ENCODE results near the gene DNAH10.
"Not testable (repeated sequence)": the region's sequence is repeated elsewhere in the genome, so short reads cannot be mapped to it uniquely, and the experiment has no call there.

The DNAH10 gene

GRCh38 chr12:123747309-123747708, 14.8 kb upstream of the DNAH10 start:
- no peak for DNase-seq

- DNase-seq: no peak
These were observed 13.9 kb upstream of the DNAH10 start for GRCh38 chr12:123748161-123748560.

GRCh38 chr12:123748661-123749060, 13.4 kb upstream of the DNAH10 start:
- no peak for DNase-seq

GRCh38 chr12:123749355-123749754, 12.7 kb upstream of the DNAH10 start:
- DNase-seq: no peak

- DNase-seq: no peak
These were observed 11.9 kb upstream of the DNAH10 start for GRCh38 chr12:123750159-123750656.

- no peak for DNase-seq
These were observed 10.1 kb upstream of the DNAH10 start for GRCh38 chr12:123752046-123752445.

GRCh38 chr12:123754041-123754772, 7.9 kb upstream of the DNAH10 start:
- DNase-seq: no peak

GRCh38 chr12:123757561-123757960, 4.5 kb upstream of the DNAH10 start:
- no peak for DNase-seq

- no peak for DNase-seq
These were observed 1.7 kb upstream of the DNAH10 start for GRCh38 chr12:123760267-123760938.

GRCh38 chr12:123762715-123763052, 583 bp downstream of the DNAH10 start:
- DNase-seq: no peak

- DNase-seq: no peak
These were observed 992 bp downstream of the DNAH10 start for GRCh38 chr12:123763093-123763492.

GRCh38 chr12:123764109-123764508, 2.0 kb downstream of the DNAH10 start:
- no peak for DNase-seq

- no peak for DNase-seq
These were observed 3.5 kb downstream of the DNAH10 start for GRCh38 chr12:123765504-123766035.

- DNase-seq: no peak
These were observed 5.5 kb downstream of the DNAH10 start for GRCh38 chr12:123767613-123768012.

- no peak for DNase-seq
These were observed 9.2 kb downstream of the DNAH10 start for GRCh38 chr12:123771261-123771660.

- no peak for DNase-seq
These were observed 10.0 kb downstream of the DNAH10 start for GRCh38 chr12:123772074-123772473.

- DNase-seq: no peak
These were observed 11.3 kb downstream of the DNAH10 start for GRCh38 chr12:123773375-123773774.

- no peak for DNase-seq
These were observed 17.4 kb downstream of the DNAH10 start for GRCh38 chr12:123779551-123779950.

- DNase-seq: no peak
These were observed 21.1 kb downstream of the DNAH10 start for GRCh38 chr12:123782997-123783792.

- DNase-seq: no peak
These were observed 25.4 kb downstream of the DNAH10 start for GRCh38 chr12:123787466-123787865.

GRCh38 chr12:123788541-123788940, 26.4 kb downstream of the DNAH10 start:
- DNase-seq: no peak

GRCh38 chr12:123789422-123789821, 27.3 kb downstream of the DNAH10 start:
- DNase-seq: not testable (repeated sequence)

GRCh38 chr12:123790905-123791467, 28.9 kb downstream of the DNAH10 start:
- DNase-seq: no peak

Data from NCI-H1092 (cell line).